ENCODE results near the gene VSIG8.

DNA sequence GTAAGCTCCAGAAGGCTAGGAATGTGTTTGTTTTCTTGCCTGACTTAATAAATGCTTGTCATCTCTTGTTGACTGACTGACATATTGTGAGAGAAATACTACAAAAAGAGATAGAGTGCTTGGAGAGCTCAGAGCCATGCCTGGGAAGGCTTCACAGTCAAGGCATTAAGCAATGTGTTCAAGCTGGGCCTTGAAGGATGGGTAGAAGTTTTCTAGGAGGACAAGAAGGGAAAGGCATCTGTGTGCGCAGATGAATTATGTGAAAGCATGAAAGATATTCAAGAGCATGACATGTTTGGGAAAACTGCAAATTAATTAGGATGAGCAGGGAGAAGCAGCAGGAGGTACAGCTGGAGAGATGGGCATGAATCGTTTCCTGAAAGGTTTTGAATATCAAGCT lies 30.1 kb downstream of the VSIG8 start:
- TF ChIP-seq MYC (IDR thresholded peaks at IDR 0.05; ENCODE audit: low read depth, low read length) (no peak), POLR2A (IDR thresholded peaks at IDR 0.05; ENCODE audit: extremely low read depth, insufficient read length) (no peak)
- TF ChIP-seq, protein P1, sequence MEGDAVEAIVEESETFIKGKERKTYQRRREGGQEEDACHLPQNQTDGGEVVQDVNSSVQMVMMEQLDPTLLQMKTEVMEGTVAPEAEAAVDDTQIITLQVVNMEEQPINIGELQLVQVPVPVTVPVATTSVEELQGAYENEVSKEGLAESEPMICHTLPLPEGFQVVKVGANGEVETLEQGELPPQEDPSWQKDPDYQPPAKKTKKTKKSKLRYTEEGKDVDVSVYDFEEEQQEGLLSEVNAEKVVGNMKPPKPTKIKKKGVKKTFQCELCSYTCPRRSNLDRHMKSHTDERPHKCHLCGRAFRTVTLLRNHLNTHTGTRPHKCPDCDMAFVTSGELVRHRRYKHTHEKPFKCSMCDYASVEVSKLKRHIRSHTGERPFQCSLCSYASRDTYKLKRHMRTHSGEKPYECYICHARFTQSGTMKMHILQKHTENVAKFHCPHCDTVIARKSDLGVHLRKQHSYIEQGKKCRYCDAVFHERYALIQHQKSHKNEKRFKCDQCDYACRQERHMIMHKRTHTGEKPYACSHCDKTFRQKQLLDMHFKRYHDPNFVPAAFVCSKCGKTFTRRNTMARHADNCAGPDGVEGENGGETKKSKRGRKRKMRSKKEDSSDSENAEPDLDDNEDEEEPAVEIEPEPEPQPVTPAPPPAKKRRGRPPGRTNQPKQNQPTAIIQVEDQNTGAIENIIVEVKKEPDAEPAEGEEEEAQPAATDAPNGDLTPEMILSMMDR (IDR thresholded peaks at IDR 0.05; ENCODE audit: low read depth, low read length), result no peak
